Tibial nerve (tissue), 4 donors: Measurements from ENCODE around the gene GRM7. TPM values are rescaled to one million over a fixed set of nuclear protein-coding genes. Genes with fewer than 3 reads are reported as not detected.

Experiments used
- DNase-seq, 2 donors: peaks; one replicate each; pipeline ENCODE4 v3.0.0-alpha.2; 2019; ENCODE audit warnings: low spot score in 2 of 2
- H3K27ac ChIP-seq, 4 donors: fragments of 200-600 bp; sonication (generic) in 3 of 4; one replicate each; pipeline ENCODE4 v1.5.1; 2017 to 2019; ENCODE audit warnings: mild to moderate bottlenecking in 1 of 4
- H3K27me3 ChIP-seq, 2 donors: fragments of 200-600 bp; sonication (generic) in 1 of 2; one replicate each; pipeline versions ENCODE4 v1.5.1 to v1.6.0; 2017 to 2019
- H3K36me3 ChIP-seq, 3 donors: fragments of 200-600 bp; sonication (generic); one replicate each; pipeline ENCODE4 v1.5.1; 2018 to 2019
- H3K4me1 ChIP-seq, 4 donors: fragments of 200-600 bp; sonication (generic) in 3 of 4; one replicate each; pipeline ENCODE4 v1.5.1; 2017 to 2019
- H3K4me3 ChIP-seq, 4 donors: fragments of 200-600 bp; sonication (generic) in 3 of 4; one replicate each; pipeline ENCODE4 v1.5.1; 2017 to 2019; ENCODE audit warnings: mild to moderate bottlenecking in 1 of 4, moderate library complexity in 1 of 4
- H3K9me3 ChIP-seq, 4 donors: fragments of 200-600 bp; sonication (generic) in 3 of 4; one replicate each; pipeline ENCODE4 v1.5.1; 2017 to 2019
- EP300 ChIP-seq, 2 donors: sonication (generic); formaldehyde crosslinking; IDR thresholded peaks; one replicate each; pipeline ENCODE4 v1.6.1; 2017; ENCODE audit warnings: antibody characterized with exemption in 2 of 2, mild to moderate bottlenecking in 1 of 2
- POLR2A ChIP-seq, 2 donors: fragments of 450-650 bp; IDR thresholded peaks; one replicate each; pipeline ENCODE4 v1.6.1; 2017; ENCODE audit warnings: antibody characterized with exemption in 2 of 2, mild to moderate bottlenecking in 2 of 2, moderate library complexity in 2 of 2
- WGBS, 2 donors: methylation state at CpG; one replicate each; pipeline ENCODE4 v1.1.5; 2018; 5-methylcytosine and 5-hydroxymethylcytosine counted together
- total RNA-seq, 4 donors: library from RNA; depleted of rRNA; stranded (reverse); fragments of >200 nt; gene quantifications; one replicate each; pipeline ENCODE4 v1.1.0, GENCODE V29; 2016
- TF ChIP-seq, protein P1 (sequence below), 5 experiments: fragments of 200-600 bp in 3 of 5; fragments of 450-650 bp in 2 of 5; sonication (generic) in 3 of 5; IDR thresholded peaks; one replicate each; pipeline ENCODE4 v1.5.1; 2016 to 2019; ENCODE audit warnings: antibody characterized with exemption in 5 of 5, mild to moderate bottlenecking in 3 of 5, moderate library complexity in 2 of 5

GRM7 gene
- total RNA-seq, 4 donors from 2014 or later = 0.22 to 0.84 TPM; not detected in 2

DNA sequence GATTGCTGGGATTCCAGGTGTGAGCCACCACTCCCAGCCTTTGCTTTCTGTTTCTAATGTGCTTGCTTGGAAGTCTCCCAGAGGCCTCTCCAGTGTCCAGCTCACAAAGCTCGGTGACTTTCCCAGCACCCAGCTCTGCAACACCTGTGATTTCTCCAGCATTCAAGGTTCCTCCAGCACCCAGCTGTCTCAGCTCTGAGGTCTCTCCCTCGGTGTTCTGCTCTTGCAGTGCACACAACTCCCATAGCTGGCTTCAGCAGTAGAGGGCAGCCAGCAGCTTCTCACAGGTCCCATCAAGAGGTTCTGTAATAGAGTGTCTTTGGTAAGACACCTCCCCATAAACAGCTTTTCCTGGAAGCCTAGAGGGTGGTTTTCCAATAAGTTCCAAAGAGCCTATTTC is 75.1 kb downstream of the GRM7 start:
- Histone ChIP-seq H3K9me3 (peaks cover 0 to 8% (median 0%) of the 10 kb centered on the region in 4 donors), H3K4me3 (no peak overlapping the region), H3K4me1 (no peaks in the 10 kb centered on the region), H3K27me3 (no peaks in the 10 kb centered on the region), H3K36me3 (no peaks in the 10 kb centered on the region), H3K27ac (no peak overlapping the region)
- WGBS, 2 donors = 88 to 94% methylated on average over 2 of the region's 2 CpGs
- no peak for DNase-seq
- TF ChIP-seq, protein P1, sequence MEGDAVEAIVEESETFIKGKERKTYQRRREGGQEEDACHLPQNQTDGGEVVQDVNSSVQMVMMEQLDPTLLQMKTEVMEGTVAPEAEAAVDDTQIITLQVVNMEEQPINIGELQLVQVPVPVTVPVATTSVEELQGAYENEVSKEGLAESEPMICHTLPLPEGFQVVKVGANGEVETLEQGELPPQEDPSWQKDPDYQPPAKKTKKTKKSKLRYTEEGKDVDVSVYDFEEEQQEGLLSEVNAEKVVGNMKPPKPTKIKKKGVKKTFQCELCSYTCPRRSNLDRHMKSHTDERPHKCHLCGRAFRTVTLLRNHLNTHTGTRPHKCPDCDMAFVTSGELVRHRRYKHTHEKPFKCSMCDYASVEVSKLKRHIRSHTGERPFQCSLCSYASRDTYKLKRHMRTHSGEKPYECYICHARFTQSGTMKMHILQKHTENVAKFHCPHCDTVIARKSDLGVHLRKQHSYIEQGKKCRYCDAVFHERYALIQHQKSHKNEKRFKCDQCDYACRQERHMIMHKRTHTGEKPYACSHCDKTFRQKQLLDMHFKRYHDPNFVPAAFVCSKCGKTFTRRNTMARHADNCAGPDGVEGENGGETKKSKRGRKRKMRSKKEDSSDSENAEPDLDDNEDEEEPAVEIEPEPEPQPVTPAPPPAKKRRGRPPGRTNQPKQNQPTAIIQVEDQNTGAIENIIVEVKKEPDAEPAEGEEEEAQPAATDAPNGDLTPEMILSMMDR (IDR thresholded peaks at IDR 0.05) = no peak
- TF ChIP-seq POLR2A (IDR thresholded peaks at IDR 0.05) (no peak), EP300 (IDR thresholded peaks at IDR 0.05) (no peak)

GRCh38 chr3:6962801-6963200 is 101.9 kb downstream of the GRM7 start:
- Histone ChIP-seq H3K4me1 (no peaks in the 10 kb centered on the region), H3K27ac (no peak overlapping the region), H3K36me3 (no peaks in the 10 kb centered on the region), H3K4me3 (no peak overlapping the region), H3K27me3 (no peaks in the 10 kb centered on the region), H3K9me3 (no peaks in the 10 kb centered on the region)
- TF ChIP-seq POLR2A (IDR thresholded peaks at IDR 0.05) (no peak), EP300 (IDR thresholded peaks at IDR 0.05) (no peak)
- TF ChIP-seq, protein P1 (IDR thresholded peaks at IDR 0.05) = no peak
- DNase-seq = no peak

GRCh38 chr3:6965881-6966280 is 105.0 kb downstream of the GRM7 start:
- Histone ChIP-seq H3K27ac (no peak overlapping the region), H3K4me3 (no peak overlapping the region), H3K9me3 (no peaks in the 10 kb centered on the region), H3K4me1 (no peaks in the 10 kb centered on the region), H3K27me3 (no peaks in the 10 kb centered on the region), H3K36me3 (no peaks in the 10 kb centered on the region)
- 50 to 62% methylated on average over 5 of the region's 5 CpGs for WGBS, 2 donors
- no peak for TF ChIP-seq EP300 (IDR thresholded peaks at IDR 0.05)
- TF ChIP-seq POLR2A (IDR thresholded peaks at IDR 0.05) = no peak
- TF ChIP-seq, protein P1 (IDR thresholded peaks at IDR 0.05) = no peak
- no peak for DNase-seq

DNA sequence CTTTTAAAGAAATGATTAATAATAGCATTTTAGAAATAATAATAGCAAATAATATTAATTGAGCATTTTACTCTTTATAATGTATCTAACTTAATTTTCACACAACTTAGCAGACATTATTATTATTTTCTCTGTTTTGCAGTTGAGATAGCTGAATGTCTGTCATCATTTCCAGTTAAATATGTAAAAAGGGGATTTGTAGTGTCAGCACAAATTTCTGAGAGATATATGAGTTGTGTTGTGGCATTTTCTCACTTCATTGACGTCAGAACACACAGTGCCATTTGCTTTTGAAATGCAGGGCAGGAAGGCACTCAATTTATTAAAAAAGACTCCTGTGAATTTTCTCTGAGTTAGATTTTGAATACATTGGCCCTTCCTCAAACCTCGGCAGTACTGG is 111.0 kb downstream of the GRM7 start:
- TF ChIP-seq POLR2A (IDR thresholded peaks at IDR 0.05) = no peak
- TF ChIP-seq EP300 (IDR thresholded peaks at IDR 0.05) = no peak
- TF ChIP-seq, protein P1 (IDR thresholded peaks at IDR 0.05) = no peak
- no peaks in the 10 kb centered on the region for H3K4me1 ChIP-seq
- H3K27me3 ChIP-seq = no peaks in the 10 kb centered on the region
- H3K36me3 ChIP-seq = no peaks in the 10 kb centered on the region
- 74 to 82% methylated on average over 2 of the region's 2 CpGs for WGBS, 2 donors
- H3K4me3 ChIP-seq = no peak overlapping the region
- DNase-seq = no peak
- H3K27ac ChIP-seq = no peak overlapping the region
- no peaks in the 10 kb centered on the region for H3K9me3 ChIP-seq

GRCh38 chr3:6985848-6986247 is 124.9 kb downstream of the GRM7 start:
- Histone ChIP-seq H3K27ac (no peak overlapping the region), H3K36me3 (no peaks in the 10 kb centered on the region), H3K4me3 (no peak overlapping the region), H3K9me3 (no peaks in the 10 kb centered on the region), H3K4me1 (no peaks in the 10 kb centered on the region), H3K27me3 (no peaks in the 10 kb centered on the region)
- DNase-seq = no peak
- 94 to 95% methylated on average over 7 of the region's 7 CpGs for WGBS, 2 donors
- TF ChIP-seq, protein P1 (IDR thresholded peaks at IDR 0.05) = no peak
- TF ChIP-seq EP300 (IDR thresholded peaks at IDR 0.05) = no peak
- no peak for TF ChIP-seq POLR2A (IDR thresholded peaks at IDR 0.05)
